VCaP (cell line): ENCODE measurements around the gene GAPVD1.
"Not testable (repeated sequence)": the region's sequence is repeated elsewhere in the genome, so short reads cannot be mapped to it uniquely, and the experiment has no call there.

ENCODE experiments used
- H3K27ac ChIP-seq: fragments of 450-650 bp; 2 replicates; pipeline ENCODE4 v1.5.1; 2017
- TF ChIP-seq, protein P1 (sequence below): fragments of 450-650 bp; conservative IDR thresholded peaks from 2 replicates; pipeline ENCODE4 v1.5.1; 2017; ENCODE audit warnings: mild to moderate bottlenecking, moderate library complexity

The GAPVD1 gene

GRCh38 chr9:125261501-125262293, at the start of gene GAPVD1:
GAPVD1 (plus strand) TSS chr9:125261826; CDS start chr9:125298922, 37,096 bp downstream.
- TF ChIP-seq, protein P1, sequence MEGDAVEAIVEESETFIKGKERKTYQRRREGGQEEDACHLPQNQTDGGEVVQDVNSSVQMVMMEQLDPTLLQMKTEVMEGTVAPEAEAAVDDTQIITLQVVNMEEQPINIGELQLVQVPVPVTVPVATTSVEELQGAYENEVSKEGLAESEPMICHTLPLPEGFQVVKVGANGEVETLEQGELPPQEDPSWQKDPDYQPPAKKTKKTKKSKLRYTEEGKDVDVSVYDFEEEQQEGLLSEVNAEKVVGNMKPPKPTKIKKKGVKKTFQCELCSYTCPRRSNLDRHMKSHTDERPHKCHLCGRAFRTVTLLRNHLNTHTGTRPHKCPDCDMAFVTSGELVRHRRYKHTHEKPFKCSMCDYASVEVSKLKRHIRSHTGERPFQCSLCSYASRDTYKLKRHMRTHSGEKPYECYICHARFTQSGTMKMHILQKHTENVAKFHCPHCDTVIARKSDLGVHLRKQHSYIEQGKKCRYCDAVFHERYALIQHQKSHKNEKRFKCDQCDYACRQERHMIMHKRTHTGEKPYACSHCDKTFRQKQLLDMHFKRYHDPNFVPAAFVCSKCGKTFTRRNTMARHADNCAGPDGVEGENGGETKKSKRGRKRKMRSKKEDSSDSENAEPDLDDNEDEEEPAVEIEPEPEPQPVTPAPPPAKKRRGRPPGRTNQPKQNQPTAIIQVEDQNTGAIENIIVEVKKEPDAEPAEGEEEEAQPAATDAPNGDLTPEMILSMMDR = peak; percentile 70
- H3K27ac ChIP-seq = peak within 1 kb of the TSS; percentile 88

GRCh38 chr9:125214186-125214585, 47.4 kb upstream of the GAPVD1 start:
- TF ChIP-seq, protein P1 = no peak
- H3K27ac ChIP-seq = no peak overlapping the region

DNA sequence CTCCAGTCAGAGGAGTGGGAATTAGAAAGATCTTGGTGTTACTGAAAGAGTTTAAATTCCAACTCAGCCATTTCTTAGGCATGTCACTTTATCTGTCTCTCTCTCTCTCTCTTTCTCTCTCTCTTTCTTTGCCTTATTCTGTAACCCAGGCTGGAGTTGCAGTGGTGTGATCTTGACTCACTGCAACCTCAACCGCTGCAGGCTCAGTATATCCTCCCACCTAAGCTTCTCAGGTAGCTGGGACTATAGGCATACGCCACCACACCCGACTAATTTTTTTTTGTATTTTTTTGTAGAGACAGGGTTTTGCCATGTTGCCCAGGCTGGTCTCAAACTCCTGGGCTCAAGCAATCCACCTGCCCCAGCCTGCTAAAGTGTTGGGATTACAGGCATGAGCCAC, 43.0 kb upstream of the GAPVD1 start:
- TF ChIP-seq, protein P1 = no peak
- no peak overlapping the region for H3K27ac ChIP-seq

- H3K27ac ChIP-seq = not testable (repeated sequence)
Measured at GRCh38 chr9:125224858-125225257, 36.8 kb upstream of the GAPVD1 start.

GRCh38 chr9:125227761-125228160, 33.9 kb upstream of the GAPVD1 start:
- no peak overlapping the region for H3K27ac ChIP-seq
- TF ChIP-seq, protein P1 = no peak

- TF ChIP-seq, protein P1 = no peak
- H3K27ac ChIP-seq = no peak overlapping the region
Measured at GRCh38 chr9:125233678-125234077, 27.9 kb upstream of the GAPVD1 start.

DNA sequence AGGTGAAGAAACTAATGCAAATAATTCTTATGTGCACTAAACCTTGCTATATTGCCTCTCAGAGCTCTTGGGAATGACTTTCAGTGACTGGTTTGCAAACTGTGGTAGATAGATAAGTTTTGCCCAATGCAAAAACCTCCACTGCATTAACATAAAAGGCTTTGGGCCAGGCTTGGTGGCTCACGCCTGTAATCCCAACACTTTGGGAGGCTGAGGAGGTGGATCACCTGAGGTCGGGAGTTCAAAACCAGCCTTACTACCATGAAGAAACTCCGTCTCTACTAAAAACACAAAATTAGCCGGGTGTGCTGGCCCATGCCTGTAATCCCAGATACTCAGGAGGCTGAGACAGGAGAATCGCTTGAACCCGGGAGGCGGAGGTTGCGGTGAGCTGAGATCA, 27.5 kb upstream of the GAPVD1 start:
- H3K27ac ChIP-seq = not testable (repeated sequence)

DNA sequence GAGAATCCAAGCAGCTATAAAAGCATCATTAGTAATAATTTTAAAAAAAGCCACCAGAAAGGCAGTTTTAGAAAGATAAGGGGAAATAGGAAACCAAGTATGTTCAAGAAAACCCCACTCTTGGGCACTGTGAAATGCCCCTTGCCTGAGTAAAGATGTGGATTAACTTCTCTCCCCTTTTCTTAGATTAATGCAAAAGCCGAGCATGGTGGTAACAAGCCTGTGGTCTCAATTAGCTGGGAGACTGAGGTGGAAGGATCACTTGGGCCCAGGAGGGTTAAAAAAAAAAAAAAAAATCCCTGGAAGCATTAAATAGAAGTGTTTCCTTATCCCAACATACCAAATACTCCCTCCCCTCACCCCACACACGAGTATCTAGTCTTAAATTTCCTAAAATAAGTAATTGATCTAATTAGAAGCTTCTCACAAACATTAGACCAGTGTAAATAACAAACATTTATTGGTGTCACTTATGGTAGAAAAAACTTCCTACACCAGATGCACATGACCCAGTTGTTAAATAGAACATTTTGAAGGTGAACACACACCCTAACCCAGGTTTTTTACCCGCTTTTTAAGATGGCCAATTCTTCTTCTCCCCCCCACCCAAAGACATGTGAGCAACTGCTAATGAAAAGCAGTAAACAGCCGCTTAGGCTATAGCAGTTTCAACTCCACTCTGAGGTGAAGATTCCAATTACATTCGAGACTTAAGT, 25.7 kb upstream of the GAPVD1 start:
- H3K27ac ChIP-seq = peak overlapping the region; percentile 2; the same call in 1 of the 2 replicates
- TF ChIP-seq, protein P1 = no peak
